GM19397 (cell line): ENCODE measurements around the gene DDR2.
"Not testable (repeated sequence)": the region's sequence is repeated elsewhere in the genome, so short reads cannot be mapped to it uniquely, and the experiment has no call there.

ENCODE experiments used
- ATAC-seq: cut with Tn5 transposase; IDR thresholded peaks from one replicate; pipeline ENCODE4 v1.9.1; 2021; ENCODE audit warnings: mild to moderate bottlenecking, moderate library complexity; ENCODE audit not compliant: unreplicated experiment

Gene DDR2

GRCh38 chr1:162753998-162754585 is 121.8 kb downstream of the DDR2 start:
- no peak for ATAC-seq

GRCh38 chr1:162755306-162755705 is 123.0 kb downstream of the DDR2 start:
- ATAC-seq = no peak

- no peak for ATAC-seq
Observed at GRCh38 chr1:162756523-162756922, 124.3 kb downstream of the DDR2 start.

GRCh38 chr1:162757476-162757875 is 125.2 kb downstream of the DDR2 start:
- no peak for ATAC-seq

- ATAC-seq = no peak
Observed at GRCh38 chr1:162765788-162766187, 133.5 kb downstream of the DDR2 start.

- ATAC-seq = no peak
Observed at GRCh38 chr1:162772571-162773154, 140.4 kb downstream of the DDR2 start.

GRCh38 chr1:162774007-162774406 is 141.7 kb downstream of the DDR2 start:
- no peak for ATAC-seq

GRCh38 chr1:162779043-162779442 is 146.8 kb downstream of the DDR2 start:
- ATAC-seq = no peak

GRCh38 chr1:162782671-162783070 is 150.4 kb downstream of the DDR2 start:
- ATAC-seq = no peak

- ATAC-seq = not testable (repeated sequence)
Observed at GRCh38 chr1:162784926-162785325, 152.7 kb downstream of the DDR2 start.

- ATAC-seq = not testable (repeated sequence)
Observed at GRCh38 chr1:162788783-162789182, 156.5 kb downstream of the DDR2 start.

GRCh38 chr1:162790303-162790984 is 158.2 kb downstream of the DDR2 start, which contains the start of gene HSD17B7:
Gene HSD17B7, plus strand, starts transcription at chr1:162790702. Its CDS starts 99 bp downstream, at chr1:162790801.
- peak; percentile 99 for ATAC-seq

GRCh38 chr1:162790985-162791357 is 158.7 kb downstream of the DDR2 start:
- ATAC-seq = not testable (repeated sequence)

GRCh38 chr1:162794284-162794683 is 162.0 kb downstream of the DDR2 start:
- not testable (repeated sequence) for ATAC-seq

GRCh38 chr1:162796617-162797279 is 164.5 kb downstream of the DDR2 start:
- ATAC-seq = not testable (repeated sequence)

- peak; percentile 48 for ATAC-seq
Observed at GRCh38 chr1:162799995-162800830, 167.9 kb downstream of the DDR2 start.

- not testable (repeated sequence) for ATAC-seq
Observed at GRCh38 chr1:162807503-162807902, 175.2 kb downstream of the DDR2 start.

- ATAC-seq = not testable (repeated sequence)
Observed at GRCh38 chr1:162812357-162812756, 180.1 kb downstream of the DDR2 start.

GRCh38 chr1:162818136-162818535 is 185.9 kb downstream of the DDR2 start:
- ATAC-seq = not testable (repeated sequence)

GRCh38 chr1:162818666-162819065 is 186.4 kb downstream of the DDR2 start:
- not testable (repeated sequence) for ATAC-seq
